GM12872 (cell line): ENCODE results near the gene NAA80.

ENCODE experiments used
- CTCF ChIP-seq: IDR thresholded peaks from 3 replicates; pipeline ENCODE4 v1.5.1; 2011; ENCODE audit warnings: low read depth, mild to moderate bottlenecking, low read length, moderate library complexity; ENCODE audit not compliant: insufficient read depth

The NAA80 gene

GRCh38 chr3:50256978-50257890, 42.0 kb downstream of the NAA80 start:
- TF ChIP-seq CTCF, result peak; percentile 38; the same call in 2 of the 3 replicates

GRCh38 chr3:50255251-50255615, 44.0 kb downstream of the NAA80 start:
- TF ChIP-seq CTCF, result no peak

- TF ChIP-seq CTCF, result no peak
Observed at GRCh38 chr3:50254577-50255250, 44.5 kb downstream of the NAA80 start.

GRCh38 chr3:50251220-50251619, 48.0 kb downstream of the NAA80 start:
- no peak for TF ChIP-seq CTCF

GRCh38 chr3:50250514-50250913, 48.7 kb downstream of the NAA80 start:
- no peak for TF ChIP-seq CTCF

GRCh38 chr3:50249457-50249856, 49.7 kb downstream of the NAA80 start:
- no peak for TF ChIP-seq CTCF

GRCh38 chr3:50248387-50248786, 50.8 kb downstream of the NAA80 start:
- TF ChIP-seq CTCF, result no peak
